GM12864 (cell line): ENCODE measurements around the gene KLHL13.

Source experiments
- DNase-seq: peaks from one replicate; pipeline ENCODE4 v3.0.0-alpha.2; 2011; ENCODE audit warnings: low read depth
- H3K4me3 ChIP-seq: 2 replicates; pipeline ENCODE4 v1.5.1; 2011; ENCODE audit warnings: mild to moderate bottlenecking, low read depth, low read length, control low read depth
- TF ChIP-seq, protein P1 (sequence below): IDR thresholded peaks from 2 replicates; pipeline ENCODE4 v1.5.1; 2011; ENCODE audit warnings: low read depth, mild to moderate bottlenecking, moderate library complexity, low read length, control low read depth, inconsistent platforms; ENCODE audit errors: missing control alignments

Gene KLHL13

GRCh38 chrX:118049713-118050112 is 66.9 kb downstream of the KLHL13 start:
- no peak for DNase-seq
- TF ChIP-seq, protein P1, sequence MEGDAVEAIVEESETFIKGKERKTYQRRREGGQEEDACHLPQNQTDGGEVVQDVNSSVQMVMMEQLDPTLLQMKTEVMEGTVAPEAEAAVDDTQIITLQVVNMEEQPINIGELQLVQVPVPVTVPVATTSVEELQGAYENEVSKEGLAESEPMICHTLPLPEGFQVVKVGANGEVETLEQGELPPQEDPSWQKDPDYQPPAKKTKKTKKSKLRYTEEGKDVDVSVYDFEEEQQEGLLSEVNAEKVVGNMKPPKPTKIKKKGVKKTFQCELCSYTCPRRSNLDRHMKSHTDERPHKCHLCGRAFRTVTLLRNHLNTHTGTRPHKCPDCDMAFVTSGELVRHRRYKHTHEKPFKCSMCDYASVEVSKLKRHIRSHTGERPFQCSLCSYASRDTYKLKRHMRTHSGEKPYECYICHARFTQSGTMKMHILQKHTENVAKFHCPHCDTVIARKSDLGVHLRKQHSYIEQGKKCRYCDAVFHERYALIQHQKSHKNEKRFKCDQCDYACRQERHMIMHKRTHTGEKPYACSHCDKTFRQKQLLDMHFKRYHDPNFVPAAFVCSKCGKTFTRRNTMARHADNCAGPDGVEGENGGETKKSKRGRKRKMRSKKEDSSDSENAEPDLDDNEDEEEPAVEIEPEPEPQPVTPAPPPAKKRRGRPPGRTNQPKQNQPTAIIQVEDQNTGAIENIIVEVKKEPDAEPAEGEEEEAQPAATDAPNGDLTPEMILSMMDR, result no peak

DNA sequence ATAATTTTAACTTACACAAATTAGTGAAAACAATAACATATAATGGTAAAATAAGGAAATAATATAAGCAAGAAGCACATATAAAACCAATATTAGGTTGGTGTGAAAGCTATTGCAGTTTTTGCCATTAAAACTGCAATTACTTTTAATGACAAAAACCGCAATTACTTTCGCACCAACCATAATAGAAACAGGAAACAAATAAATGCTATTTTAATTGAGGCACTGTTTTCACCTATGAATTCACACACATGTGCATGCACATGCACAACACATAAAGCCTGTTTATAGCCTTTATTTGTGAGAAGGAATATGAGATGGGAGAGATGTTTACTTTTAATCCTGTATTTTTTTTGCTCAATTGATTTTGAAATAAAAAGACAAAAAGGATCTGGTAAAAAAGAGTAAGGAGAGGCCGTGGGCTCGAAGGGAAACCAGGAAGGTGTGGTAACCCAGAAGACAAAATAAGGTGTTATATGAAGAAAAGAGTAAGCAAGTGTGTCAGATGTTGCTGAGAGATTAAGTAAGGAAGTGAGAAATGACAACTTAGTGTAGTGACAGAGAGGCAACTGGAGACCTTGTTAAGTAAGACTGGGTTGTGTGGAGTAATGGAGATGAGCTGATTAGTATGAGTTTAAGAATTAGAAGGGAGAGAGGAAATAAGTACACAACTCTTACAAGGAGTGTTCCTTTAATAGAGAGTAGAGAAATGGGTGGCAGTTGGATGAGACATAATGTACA is 69.0 kb downstream of the KLHL13 start:
- TF ChIP-seq, protein P1, result no peak
- no peak for DNase-seq
- no peak overlapping the region for H3K4me3 ChIP-seq

More at GRCh38 chrX:118049713-118050112, 66.9 kb downstream of the KLHL13 start:
- no peak overlapping the region for H3K4me3 ChIP-seq

- TF ChIP-seq, protein P1, result no peak
- no peak for DNase-seq
Measured at GRCh38 chrX:118039591-118039990, 77.0 kb downstream of the KLHL13 start.

GRCh38 chrX:118038614-118039365 is 77.8 kb downstream of the KLHL13 start:
- DNase-seq, result no peak
- TF ChIP-seq, protein P1, result no peak
- no peak overlapping the region for H3K4me3 ChIP-seq

More at GRCh38 chrX:118039591-118039990, 77.0 kb downstream of the KLHL13 start:
- H3K4me3 ChIP-seq, result no peak overlapping the region

DNA sequence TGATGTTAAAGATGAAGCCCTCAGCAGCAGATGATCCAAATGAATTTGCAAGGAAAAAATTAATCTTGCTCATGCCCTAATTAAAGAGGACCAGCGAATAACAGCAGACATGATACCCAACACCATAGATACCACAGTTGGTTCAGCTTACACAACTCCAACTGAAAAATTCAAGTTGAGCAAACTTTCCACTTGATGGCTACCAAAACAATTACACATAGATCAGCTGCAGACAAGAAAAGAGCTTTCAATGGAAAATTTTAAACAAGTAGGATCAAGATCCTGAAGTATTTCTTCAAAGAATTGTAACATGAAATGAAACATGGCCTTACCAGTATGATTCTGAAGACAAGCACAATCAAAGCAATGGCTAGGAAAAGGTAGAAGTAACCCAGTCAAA is 90.0 kb downstream of the KLHL13 start:
- H3K4me3 ChIP-seq, result no peak overlapping the region
- TF ChIP-seq, protein P1, result no peak
- DNase-seq, result no peak

GRCh38 chrX:118025226-118025625 is 91.4 kb downstream of the KLHL13 start:
- TF ChIP-seq, protein P1, result no peak
- no peak for DNase-seq
- H3K4me3 ChIP-seq, result no peak overlapping the region

DNA sequence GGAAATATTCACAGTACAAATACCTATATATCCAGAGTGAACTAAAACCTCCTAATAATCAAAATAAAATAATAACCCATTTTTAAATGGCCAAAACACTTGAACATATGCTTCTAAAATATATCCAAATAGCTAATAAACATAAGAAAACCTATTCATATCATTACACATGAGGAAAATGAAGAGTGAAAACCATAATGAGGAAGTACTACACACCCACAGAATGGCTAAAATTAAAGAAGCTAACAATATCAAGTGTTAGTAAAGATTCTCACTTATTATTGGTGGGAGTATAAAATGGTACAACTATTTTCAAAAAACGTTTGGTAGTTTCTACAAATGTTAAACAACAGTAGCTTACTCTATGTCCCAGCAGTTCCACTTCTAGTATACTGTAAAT is 92.1 kb downstream of the KLHL13 start:
- DNase-seq, result no peak
- TF ChIP-seq, protein P1, result no peak
- no peak overlapping the region for H3K4me3 ChIP-seq
